DMS53 treated with DMSO at 0.1 percent for 48 hours (cell line): ENCODE measurements around the gene OR6B1.
"Not testable (repeated sequence)": the region's sequence is repeated elsewhere in the genome, so short reads cannot be mapped to it uniquely, and the experiment has no call there.

ENCODE experiments used
- DNase-seq: peaks from one replicate; lab custom pipeline; 2025; ENCODE audit not compliant: unreplicated experiment; lab: John Stamatoyannopoulos, UW

The OR6B1 gene

DNA sequence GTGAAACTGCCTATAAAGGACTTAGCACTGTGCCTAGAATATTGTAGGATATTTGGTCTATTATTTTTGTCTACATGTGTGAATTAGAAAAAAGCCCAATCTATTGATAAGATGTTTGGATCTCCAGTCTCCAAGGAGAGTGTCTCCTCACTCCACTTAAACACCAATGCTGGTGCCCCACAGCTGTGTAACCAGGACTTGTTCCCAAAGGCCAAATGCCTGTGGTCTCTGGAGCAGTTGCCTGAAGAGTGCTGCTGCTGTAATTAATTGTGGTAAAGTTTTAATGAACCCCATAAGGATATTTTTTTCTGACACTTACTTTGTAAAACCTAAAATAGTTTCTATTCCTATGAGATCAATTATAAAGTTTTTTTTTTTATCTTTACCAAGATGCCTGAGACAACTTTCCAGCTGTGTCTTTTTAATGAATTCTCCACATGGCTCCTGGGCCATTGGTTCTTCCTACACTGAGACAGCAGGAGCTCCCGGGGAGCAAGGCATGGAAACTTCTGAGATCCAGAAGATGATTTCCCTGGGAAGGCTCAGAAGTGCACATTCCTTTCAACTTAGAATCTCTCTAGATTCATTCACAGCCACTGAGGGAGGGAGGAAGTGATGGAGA is 37.4 kb downstream of the OR6B1 start:
- DNase-seq = no peak

DNA sequence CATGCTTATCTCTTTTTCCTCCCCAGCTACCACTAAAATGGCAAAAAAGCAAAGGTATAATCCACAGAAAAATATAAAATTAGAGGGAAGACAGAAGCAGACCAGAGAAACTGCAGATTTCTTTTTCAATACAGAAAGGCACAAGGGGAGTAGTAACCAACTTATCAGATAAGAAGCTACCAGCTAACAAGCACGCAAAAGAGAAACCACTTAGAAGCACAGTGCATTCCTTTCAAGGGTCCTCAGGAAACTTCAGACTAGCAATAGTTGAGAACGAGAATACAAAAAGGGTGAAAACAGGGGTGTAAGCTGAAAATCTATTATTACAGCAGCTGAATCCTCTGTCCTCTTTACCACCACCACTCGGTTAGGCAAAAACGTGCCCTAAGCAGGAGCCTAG is 38.8 kb downstream of the OR6B1 start:
- DNase-seq = no peak

DNA sequence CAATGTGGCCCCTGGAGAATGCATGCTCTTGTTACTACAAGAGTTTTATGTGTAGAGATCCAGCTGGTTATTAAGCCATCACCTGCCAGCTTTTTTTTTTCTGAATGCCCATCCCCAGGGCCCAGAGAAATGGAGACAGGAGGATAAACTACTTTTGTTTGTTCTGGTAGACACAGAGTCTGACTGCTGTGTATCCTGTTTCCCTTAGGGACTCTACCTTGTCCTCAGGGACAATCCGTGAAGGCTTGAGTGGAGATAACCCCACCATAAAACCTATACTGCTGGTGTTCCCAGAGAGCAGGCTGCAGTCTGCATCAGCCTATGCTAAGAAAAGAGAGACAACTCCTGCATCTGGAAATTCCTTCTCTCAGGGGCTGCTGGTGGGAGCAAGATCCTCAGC is 48.5 kb downstream of the OR6B1 start, which contains the start of gene OR2A5:
OR2A5 (plus strand) TSS at position 301 of the 400 bp plus-strand sequence. CDS start 1,454 bp downstream, outside the sequence.
- DNase-seq = peak; percentile 10

DNA sequence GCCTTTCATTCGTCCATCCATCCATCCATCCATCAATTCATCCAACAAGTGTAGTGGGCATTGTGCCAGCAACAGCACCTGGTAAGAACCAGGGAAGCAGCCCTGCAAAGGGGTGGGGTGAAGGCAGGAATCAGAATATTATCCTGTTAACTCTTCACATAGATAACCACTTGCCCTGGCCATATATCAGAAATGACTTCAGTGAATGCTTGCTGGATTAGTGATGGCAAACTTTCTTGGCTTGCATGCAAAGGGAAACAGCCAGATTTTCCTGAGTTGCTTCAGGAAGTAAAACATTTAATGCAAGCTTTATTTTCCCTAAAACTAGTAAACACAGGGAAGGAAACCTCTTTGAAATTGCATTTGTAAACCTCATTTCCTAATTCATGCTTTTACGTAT is 49.4 kb downstream of the OR6B1 start:
- DNase-seq = no peak

DNA sequence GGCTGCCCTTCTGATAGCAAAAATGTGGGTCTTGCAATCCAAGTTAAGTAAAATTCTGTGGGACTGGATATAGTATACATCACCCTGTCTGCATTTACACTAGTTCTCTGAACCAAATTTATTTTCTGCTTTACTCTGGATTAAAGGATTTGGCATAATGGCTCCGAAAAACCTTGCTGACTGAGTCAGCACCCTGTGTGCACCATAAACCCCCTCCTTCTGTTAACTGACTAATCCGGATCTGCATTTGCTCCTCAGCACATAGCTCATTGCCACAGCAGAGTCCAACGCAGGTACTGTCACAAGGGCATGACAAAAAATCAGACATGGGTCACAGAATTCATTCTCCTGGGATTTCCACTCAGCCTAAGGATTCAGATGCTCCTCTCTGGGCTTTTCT is 50.0 kb downstream of the OR6B1 start:
- no peak for DNase-seq

DNA sequence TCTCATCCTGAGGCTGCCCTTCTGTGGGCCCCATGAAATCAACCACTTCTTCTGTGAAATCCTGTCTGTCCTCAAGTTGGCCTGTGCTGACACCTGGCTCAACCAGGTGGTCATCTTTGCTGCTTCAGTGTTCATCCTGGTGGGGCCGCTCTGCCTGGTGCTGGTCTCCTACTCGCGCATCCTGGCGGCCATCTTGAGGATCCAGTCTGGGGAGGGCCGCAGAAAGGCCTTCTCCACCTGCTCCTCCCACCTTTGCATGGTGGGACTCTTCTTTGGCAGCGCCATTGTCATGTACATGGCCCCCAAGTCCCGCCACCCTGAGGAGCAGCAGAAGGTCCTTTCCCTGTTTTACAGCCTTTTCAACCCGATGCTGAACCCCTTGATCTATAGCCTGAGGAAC is 50.8 kb downstream of the OR6B1 start:
- DNase-seq = not testable (repeated sequence)

DNA sequence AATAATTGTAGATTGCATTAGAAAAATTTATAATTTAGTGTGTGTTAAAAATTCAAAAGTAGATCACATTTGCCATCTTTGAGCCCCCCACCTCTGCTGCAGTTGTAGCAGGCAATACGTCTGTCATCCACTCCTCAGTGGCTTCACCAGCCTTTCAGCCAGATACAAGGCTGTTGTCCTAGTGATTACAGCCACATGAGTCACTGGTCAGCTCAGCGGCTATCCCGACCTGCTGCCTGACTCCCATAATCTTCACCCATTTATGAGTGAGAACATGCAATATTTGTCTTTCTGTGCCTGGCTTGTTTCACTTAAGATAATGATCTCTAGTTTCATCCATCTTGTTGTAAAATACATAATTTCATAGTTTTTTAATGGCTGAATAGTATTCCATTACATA is 57.8 kb downstream of the OR6B1 start:
- DNase-seq = no peak
